GM18873 (cell line): ENCODE results near the gene CD276.
"Not testable (repeated sequence)": the region's sequence is repeated elsewhere in the genome, so short reads cannot be mapped to it uniquely, and the experiment has no call there.

Source experiments
- ATAC-seq: cut with Tn5 transposase; IDR thresholded peaks from one replicate; pipeline ENCODE4 v1.9.1; 2021; ENCODE audit warnings: mild to moderate bottlenecking, moderate library complexity, moderate number of reproducible peaks; ENCODE audit not compliant: unreplicated experiment, low FRiP score

Gene CD276

GRCh38 chr15:73683777-73684580 is at the start of gene CD276:
TSS of gene CD276 (plus strand) at chr15:73684383. CDS start at chr15:73699640, 15,257 bp downstream.
- ATAC-seq, result no peak

- ATAC-seq, result no peak
These were observed 46.7 kb upstream of the CD276 start for GRCh38 chr15:73637527-73637926.

GRCh38 chr15:73639464-73639863 is 44.7 kb upstream of the CD276 start:
- ATAC-seq, result not testable (repeated sequence)

GRCh38 chr15:73647259-73648013 is 36.7 kb upstream of the CD276 start:
- no peak for ATAC-seq

- no peak for ATAC-seq
These were observed 36.2 kb upstream of the CD276 start for GRCh38 chr15:73648014-73648295.

- no peak for ATAC-seq
These were observed 33.6 kb upstream of the CD276 start for GRCh38 chr15:73650416-73651126.

GRCh38 chr15:73654659-73655058 is 29.5 kb upstream of the CD276 start:
- no peak for ATAC-seq

- ATAC-seq, result no peak
These were observed 28.5 kb upstream of the CD276 start for GRCh38 chr15:73655724-73656123.

- no peak for ATAC-seq
These were observed 25.5 kb upstream of the CD276 start for GRCh38 chr15:73658645-73659044.

- ATAC-seq, result no peak
These were observed 23.7 kb upstream of the CD276 start for GRCh38 chr15:73660455-73660854.

- ATAC-seq, result no peak
These were observed 9.6 kb upstream of the CD276 start for GRCh38 chr15:73674587-73674986.

GRCh38 chr15:73677146-73677607 is 7.0 kb upstream of the CD276 start:
- ATAC-seq, result no peak

GRCh38 chr15:73677733-73678132 is 6.5 kb upstream of the CD276 start:
- no peak for ATAC-seq

- ATAC-seq, result no peak
These were observed 5.7 kb upstream of the CD276 start for GRCh38 chr15:73678498-73678897.

GRCh38 chr15:73679180-73679579 is 5.0 kb upstream of the CD276 start:
- no peak for ATAC-seq

GRCh38 chr15:73679964-73680363 is 4.2 kb upstream of the CD276 start:
- no peak for ATAC-seq

- no peak for ATAC-seq
These were observed 3.6 kb upstream of the CD276 start for GRCh38 chr15:73680549-73680948.

- ATAC-seq, result no peak
These were observed 3.1 kb upstream of the CD276 start for GRCh38 chr15:73681063-73681462.

GRCh38 chr15:73681856-73682599 is 2.2 kb upstream of the CD276 start:
- ATAC-seq, result no peak

GRCh38 chr15:73682600-73683090 is 1.5 kb upstream of the CD276 start:
- no peak for ATAC-seq
